Hematopoietic multipotent progenitor cell (in vitro differentiated cells): ENCODE data around the gene CCR5AS.
"Not testable (repeated sequence)": the region's sequence is repeated elsewhere in the genome, so short reads cannot be mapped to it uniquely, and the experiment has no call there.

Experiments
- DNase-seq, 3 donors: peaks; one replicate each; pipeline ENCODE4 v3.0.0-alpha.2; 2011 to 2015; ENCODE audit warnings: low read depth in 2 of 3, low spot score in 2 of 3

CCR5AS gene

DNA sequence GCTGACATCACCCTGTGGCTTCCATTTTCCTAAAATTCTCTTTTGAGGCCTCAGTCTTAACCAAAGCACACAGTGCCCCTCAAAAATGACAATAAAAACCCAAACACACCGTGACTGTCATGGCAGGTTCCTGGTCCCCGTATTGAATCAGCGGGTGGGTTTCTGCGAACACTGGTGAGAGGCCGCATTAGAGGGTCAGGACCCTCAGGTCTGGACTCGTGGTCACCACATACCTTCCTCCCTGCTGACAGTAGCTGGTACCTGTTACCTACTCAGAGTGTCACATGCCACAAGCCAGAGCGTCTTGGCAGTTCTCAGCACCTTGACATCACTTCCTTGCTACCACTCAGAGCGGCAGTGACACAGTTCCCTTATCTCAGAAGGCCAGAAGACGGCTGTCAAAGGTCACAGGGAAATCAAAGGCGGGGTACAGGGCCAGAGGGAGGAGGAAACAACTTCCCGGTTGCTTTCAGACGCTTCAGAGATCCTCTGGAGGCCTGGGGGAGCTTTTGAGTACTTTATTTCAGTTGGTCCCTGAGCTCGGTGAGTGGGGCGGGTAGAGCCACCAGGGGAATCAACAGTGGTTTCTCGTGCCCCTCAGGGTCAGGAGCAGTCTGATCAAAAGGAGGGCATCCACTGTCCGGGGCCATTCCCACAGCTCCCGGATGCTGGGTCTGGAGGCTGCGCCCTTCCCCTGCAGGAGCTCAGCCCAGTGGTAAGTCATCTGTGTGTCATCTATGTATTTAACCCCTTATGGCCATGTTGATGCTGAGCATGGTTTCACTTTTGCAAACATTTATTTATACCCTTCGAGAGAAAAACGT, at the start of gene CCR5AS, which contains the start of gene CCRL2:
TSS of gene CCR5AS (minus strand) at position 279 of the 824 bp plus-strand sequence.
TSS of gene CCRL2 (plus strand) at position 472 of the 824 bp plus-strand sequence. CDS start 821 bp downstream, outside the sequence.
- peak in 2 of 3 donors; percentile 88 for DNase-seq

DNA sequence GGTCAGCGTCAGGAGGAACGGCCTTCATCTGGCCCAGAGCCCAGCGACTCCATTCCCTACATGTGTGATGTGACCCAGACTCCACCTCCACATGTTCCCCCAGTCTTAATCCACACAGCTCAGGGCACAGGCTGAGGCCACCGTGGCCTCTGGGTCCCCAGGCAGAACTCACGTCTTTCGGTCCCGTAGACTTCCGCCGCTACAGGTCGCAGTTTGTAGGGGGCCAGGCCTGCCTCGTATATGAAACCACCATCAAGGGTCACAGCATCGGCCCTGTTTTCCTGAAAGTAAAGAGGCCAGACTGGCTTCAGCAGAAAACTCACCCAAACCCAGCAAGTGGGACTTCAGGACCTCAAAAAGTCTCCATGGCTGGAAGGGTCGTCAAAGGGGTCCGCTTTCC, 49.3 kb upstream of the CCR5AS start:
- no peak for DNase-seq

- no peak for DNase-seq
Observed at GRCh38 chr3:46455231-46456115, 48.6 kb upstream of the CCR5AS start.

GRCh38 chr3:46454606-46455005, 47.7 kb upstream of the CCR5AS start:
- DNase-seq, result no peak

GRCh38 chr3:46454209-46454595, 47.3 kb upstream of the CCR5AS start:
- DNase-seq, result no peak

GRCh38 chr3:46453526-46454208, 46.8 kb upstream of the CCR5AS start:
- DNase-seq, result no peak

DNA sequence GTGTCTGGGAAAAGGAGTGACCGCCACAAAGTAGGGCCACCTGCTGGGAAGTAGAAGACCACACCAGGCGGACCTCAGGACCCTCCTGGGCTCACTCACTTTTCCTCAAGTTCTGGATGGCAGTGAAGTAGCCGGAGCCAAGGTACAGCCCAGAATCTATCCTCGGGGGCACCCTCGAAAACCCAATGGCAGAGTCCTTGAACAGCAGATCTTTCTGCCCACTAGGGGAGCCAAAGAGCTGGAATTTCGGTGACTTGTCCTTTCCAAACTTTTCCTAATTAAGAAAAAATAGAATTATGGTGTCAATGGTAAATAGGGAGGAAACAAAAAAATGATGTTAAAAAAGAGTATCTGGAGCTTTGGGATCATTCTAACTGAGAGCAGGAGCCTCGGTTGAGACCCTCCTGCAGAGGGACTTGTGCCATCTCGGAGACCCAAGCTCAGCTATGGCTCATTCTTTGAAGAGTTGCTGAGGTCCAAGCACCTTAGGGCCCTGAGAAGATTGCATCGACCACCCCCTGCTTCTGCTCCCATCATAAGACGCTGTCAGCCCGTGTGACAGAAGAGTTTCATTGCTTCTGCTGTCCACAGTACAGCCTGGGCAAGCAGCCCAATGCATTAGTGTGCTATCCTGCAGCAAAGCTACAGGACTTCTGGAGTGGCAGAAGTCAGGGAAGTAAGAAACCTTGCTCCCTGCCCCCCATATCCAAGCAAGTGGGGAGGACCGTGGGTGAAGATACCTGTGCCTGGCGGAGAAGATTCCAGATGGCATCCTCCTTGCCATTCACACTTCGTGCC, 43.1 kb upstream of the CCR5AS start:
- no peak for DNase-seq

- no peak for DNase-seq
Observed at GRCh38 chr3:46448721-46449120, 41.9 kb upstream of the CCR5AS start.

- peak in 2 of 3 donors; percentile 38 to 77 for DNase-seq
Observed at GRCh38 chr3:46447228-46447985, 40.5 kb upstream of the CCR5AS start.

DNA sequence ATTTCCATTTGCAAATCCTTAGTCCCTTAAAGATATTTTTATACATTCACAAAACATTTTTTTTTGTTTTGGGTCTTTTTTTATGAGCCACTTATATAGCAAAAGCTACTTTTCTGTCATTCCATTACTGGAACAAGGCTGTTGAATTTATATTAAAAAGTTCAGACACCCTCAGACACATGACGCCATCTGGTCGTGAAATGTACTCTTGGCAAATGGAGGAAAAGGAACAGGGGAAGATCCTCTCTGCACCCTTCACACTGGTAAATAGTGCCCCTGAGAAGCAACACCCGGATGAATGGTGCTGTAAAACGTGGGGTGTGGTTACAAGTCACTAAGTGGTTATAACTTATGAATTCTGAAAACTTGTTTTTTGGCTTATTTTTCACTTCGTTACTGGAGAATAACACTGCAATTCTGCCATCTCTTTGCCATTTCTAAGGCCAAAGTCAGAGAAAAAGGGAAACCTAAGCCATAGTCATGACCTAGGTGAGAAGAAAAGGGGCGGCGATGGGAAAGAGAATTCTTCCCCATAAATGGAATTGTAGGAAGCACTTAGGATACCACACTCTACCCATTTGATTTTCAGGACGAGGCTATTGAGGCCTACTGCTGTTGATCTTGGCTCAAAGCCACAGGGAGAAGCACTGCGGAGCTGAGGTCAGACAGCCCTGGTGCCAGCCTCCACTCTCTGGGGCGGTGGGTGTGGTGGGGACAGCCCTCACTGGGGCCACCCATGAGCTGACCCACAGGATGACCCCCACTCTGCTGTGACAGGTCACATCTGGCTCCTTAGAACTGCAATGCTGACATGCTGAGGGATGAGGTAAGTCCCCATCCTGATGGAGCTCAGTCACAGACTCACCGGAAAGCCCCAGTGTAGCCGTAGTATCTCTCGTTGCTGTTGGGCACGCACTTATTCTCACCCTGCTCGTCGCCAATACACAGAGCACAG, 36.0 kb upstream of the CCR5AS start:
- peak in 2 of 3 donors; percentile 3 to 44 for DNase-seq

GRCh38 chr3:46440531-46441294, 33.8 kb upstream of the CCR5AS start:
- peak in 2 of 3 donors; percentile 56 to 82 for DNase-seq

DNA sequence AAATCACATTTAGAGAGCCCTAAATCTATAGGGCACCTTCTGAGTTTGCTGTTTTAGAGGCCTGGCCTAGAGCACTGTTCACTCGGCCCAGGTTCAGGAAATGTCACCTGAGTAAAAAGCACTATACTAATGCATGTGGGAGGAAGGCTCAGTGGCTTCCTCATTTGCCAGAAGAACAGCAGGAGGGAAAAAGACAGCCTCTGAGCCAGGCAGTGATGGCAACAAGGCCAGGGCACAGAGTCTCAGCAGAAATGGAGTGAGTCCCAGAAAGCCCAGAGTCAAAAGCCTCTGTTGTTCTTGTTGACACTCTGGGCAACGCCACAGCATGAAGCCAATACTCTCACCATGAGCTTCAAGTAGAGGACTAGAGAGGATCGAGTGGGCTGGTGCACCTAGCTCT, 32.0 kb upstream of the CCR5AS start:
- no peak for DNase-seq

- no peak for DNase-seq
Observed at GRCh38 chr3:46435081-46435726, 28.3 kb upstream of the CCR5AS start.

DNA sequence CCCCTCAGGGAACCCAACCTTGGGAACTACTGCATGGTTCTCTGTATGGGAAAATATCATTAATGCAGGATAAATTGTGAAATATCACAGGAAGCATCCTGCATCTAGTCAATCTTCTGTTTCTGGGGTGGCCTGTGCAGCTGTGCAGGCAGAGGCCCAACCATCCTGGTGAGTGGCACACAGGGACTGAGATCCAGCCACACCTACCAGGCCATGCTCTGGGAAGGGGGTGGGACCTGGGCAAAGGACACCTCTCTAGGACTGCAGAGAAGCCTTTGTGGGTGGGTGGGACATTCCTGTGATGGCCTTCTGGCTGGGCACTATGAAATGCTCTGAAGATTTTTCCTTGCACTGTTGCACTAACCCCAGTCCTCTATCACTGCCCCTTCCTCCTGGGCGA, 27.0 kb upstream of the CCR5AS start:
- DNase-seq, result no peak

- DNase-seq, result peak in 1 of 3 donors; percentile 46
Observed at GRCh38 chr3:46433118-46433517, 26.3 kb upstream of the CCR5AS start.

DNA sequence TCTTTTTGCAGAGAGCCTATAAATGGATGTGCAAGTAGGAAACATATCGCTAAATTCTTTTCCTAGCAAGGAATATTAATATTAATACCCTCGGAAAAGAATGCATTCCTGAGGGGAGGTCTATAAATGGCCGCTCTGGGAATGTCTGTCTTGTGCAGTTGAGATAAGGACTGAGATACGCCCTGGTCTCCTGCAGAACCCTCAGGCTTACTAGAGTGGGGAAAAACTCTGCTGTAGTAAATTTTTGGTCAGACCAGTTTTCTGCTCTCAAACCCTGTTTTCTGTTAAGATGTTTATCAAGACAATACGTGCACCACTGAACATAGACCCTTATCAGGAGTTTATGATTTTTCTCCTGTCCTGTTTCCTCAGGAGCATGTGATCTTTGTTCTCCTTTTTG, 25.0 kb upstream of the CCR5AS start:
- DNase-seq, result not testable (repeated sequence)

DNA sequence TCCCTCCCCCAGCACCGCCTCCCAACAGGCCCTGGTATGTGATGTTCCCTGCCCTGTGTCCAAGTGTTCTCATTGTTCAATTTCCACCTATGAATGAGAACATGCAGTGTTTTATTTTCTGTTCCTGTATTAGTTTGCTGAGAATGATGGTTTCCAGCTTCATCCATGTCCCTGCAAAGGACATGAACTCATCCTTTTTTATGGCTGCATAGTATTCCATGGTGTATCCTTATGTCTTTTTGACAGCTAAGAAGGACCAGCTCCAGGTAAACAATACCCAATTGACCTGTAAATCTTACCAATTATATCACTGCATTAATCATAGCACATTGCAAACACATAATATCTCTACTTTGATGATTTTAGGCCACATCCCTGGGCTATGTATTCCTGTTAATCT, 24.0 kb upstream of the CCR5AS start:
- DNase-seq, result not testable (repeated sequence)
